Heart left ventricle (tissue), 13 donors: ENCODE data around the gene AKAP8.

Experiments
- POLR2A ChIP-seq, 2 donors: fragments of 450-650 bp; IDR thresholded peaks; one replicate each; pipeline ENCODE4 v1.6.1; 2017; ENCODE audit warnings: antibody characterized with exemption in 2 of 2, mild to moderate bottlenecking in 2 of 2, moderate library complexity in 2 of 2
- TF ChIP-seq, protein P1 (sequence below), 12 donors: fragments of 200-600 bp; sonication (generic) in 4 of 12; IDR thresholded peaks; one replicate each; pipeline versions ENCODE4 v1.5.0 to v1.8.0; 2018 to 2022; ENCODE audit warnings: antibody characterized with exemption in 12 of 12, mild to moderate bottlenecking in 5 of 12
- donor health status: ischemic (EF 13 %, LVEDD 7.1; RV severe dilation, severe dysfunction).
- donor health status: DM: no; HTN: yes; CAD: no.
- donor health status: DM: no; HTN: no; CAD: no.
- donor health status: ischemic (EF 25% LVEDD 6.9; RV normal size, moderate dysfunction).
- donor health status: ischemic (EF 25% LVEDD 5.7; RV mildly dilated, moderate dysfunction).
- donor health status: ischemic (EF 35%, LVEDD 5.7; RV mildly dilated, moderate dysfunction).
- donor health status: nonischemic (EF 11% LVEDD 7.7; RV severe dilation, severe dysfunction).
- donor health status: DM: yes; HTN: yes; CAD: no.
- donor health status: PGD.
- donor health status: ischemic (EF 29% LVEDD 5.4; RV normal size, mild dysfunction).
- donor health status: nonischemic (EF 23%, LVEDD 6.1; RV moderate dilation, normal function).

DNA sequence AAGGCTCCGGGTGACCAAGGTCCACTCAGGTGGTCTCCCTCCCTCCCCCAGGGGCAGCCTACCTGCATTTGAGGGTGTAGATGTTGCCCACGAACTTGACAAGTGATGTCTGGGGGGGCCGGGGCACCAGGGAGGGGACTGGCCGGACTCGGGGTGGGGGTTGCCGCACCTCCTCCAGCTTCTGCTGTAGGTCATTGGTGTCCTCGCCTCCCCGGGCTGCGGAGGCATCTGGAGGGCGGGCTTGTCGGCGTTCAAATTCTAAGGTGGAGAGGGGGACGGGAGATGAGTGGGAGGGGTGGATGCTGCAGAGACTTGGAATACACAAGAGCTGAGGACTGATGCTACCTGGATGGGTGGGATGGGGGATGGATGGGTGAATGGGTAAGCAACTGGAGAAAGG lies 44.5 kb upstream of the AKAP8 start:
- TF ChIP-seq, protein P1, sequence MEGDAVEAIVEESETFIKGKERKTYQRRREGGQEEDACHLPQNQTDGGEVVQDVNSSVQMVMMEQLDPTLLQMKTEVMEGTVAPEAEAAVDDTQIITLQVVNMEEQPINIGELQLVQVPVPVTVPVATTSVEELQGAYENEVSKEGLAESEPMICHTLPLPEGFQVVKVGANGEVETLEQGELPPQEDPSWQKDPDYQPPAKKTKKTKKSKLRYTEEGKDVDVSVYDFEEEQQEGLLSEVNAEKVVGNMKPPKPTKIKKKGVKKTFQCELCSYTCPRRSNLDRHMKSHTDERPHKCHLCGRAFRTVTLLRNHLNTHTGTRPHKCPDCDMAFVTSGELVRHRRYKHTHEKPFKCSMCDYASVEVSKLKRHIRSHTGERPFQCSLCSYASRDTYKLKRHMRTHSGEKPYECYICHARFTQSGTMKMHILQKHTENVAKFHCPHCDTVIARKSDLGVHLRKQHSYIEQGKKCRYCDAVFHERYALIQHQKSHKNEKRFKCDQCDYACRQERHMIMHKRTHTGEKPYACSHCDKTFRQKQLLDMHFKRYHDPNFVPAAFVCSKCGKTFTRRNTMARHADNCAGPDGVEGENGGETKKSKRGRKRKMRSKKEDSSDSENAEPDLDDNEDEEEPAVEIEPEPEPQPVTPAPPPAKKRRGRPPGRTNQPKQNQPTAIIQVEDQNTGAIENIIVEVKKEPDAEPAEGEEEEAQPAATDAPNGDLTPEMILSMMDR (IDR thresholded peaks at IDR 0.05) = no peak
- no peak for TF ChIP-seq POLR2A (IDR thresholded peaks at IDR 0.05)
